Aorta (tissue), 5 donors: ENCODE measurements around the gene TP53I13. TPM values are rescaled to one million over a fixed set of nuclear protein-coding genes. Genes with fewer than 3 reads are reported as not detected.

Experiments
- ATAC-seq: fragments of 200-7000 bp; cut with Tn5 transposase; one replicate; pipeline ENCODE4 v1.9.1; 2022; ENCODE audit warnings: moderate library complexity; ENCODE audit not compliant: low FRiP score
- DNase-seq, 2 donors: peaks; one replicate each; pipeline ENCODE4 v3.0.0-alpha.2; 2020
- H3K27ac ChIP-seq, 2 donors: one replicate each; pipeline ENCODE4 v1.5.1; 2013; ENCODE audit warnings: low read length in 2 of 2, mild to moderate bottlenecking in 2 of 2, moderate library complexity in 2 of 2, control low read depth in 1 of 2, inconsistent platforms in 1 of 2, low read depth in 1 of 2
- H3K27me3 ChIP-seq, 2 donors: one replicate each; pipeline ENCODE4 v1.6.1; 2013; ENCODE audit warnings: control low read depth in 1 of 2, low read length in 1 of 2, mild to moderate bottlenecking in 1 of 2, moderate library complexity in 1 of 2; ENCODE audit not compliant: insufficient read depth in 2 of 2, control insufficient read depth in 1 of 2
- H3K36me3 ChIP-seq, 2 donors: one replicate each; pipeline ENCODE4 v1.6.1; 2013; ENCODE audit warnings: control low read depth in 1 of 2, low read length in 1 of 2, mild to moderate bottlenecking in 1 of 2; ENCODE audit not compliant: insufficient read depth in 2 of 2, control insufficient read depth in 1 of 2
- H3K4me1 ChIP-seq, 2 donors: one replicate each; pipeline ENCODE4 v1.6.1; 2013; ENCODE audit warnings: low read length in 2 of 2, control low read depth in 1 of 2, mild to moderate bottlenecking in 1 of 2, moderate library complexity in 1 of 2; ENCODE audit not compliant: insufficient read depth in 2 of 2, control insufficient read depth in 1 of 2
- H3K4me3 ChIP-seq, 2 donors: one replicate each; pipeline ENCODE4 v1.5.1; 2013; ENCODE audit warnings: low read length in 2 of 2, control low read depth in 1 of 2, mild to moderate bottlenecking in 1 of 2
- H3K9me3 ChIP-seq: one replicate; pipeline ENCODE4 v1.6.1; 2013; ENCODE audit warnings: mild to moderate bottlenecking, low read length; ENCODE audit not compliant: control insufficient read depth
- WGBS, 2 donors: extraction: QIAGEN DNeasy Blood & Tissue Kit; methylation state at CpG; one replicate each; pipeline ENCODE4 v1.1.7; 2013; 5-methylcytosine and 5-hydroxymethylcytosine counted together
- intact Hi-C, 2 donors: fragments of 100-400 bp; cut with DNase I; formaldehyde crosslinking; loops; one replicate each; pipeline versions ENCODE4 v1.14.2 to v1.15.0; 2022
- polyA plus RNA-seq, 2 donors: library from polyadenylated mRNA; stranded (reverse); fragments of 200-250 nt; gene quantifications; one replicate each; pipeline ENCODE4 v1.2.3, GENCODE V29; 2013
- total RNA-seq, 2 donors: library from RNA; stranded (reverse); fragmentation: NEBNext Ultra II Directional; extraction: Animal tissue kit (Norgen Biotek cat#: 25700); gene quantifications; one replicate each; pipeline ENCODE4 v1.2.1, GENCODE V29; 2021
- donor health status: healthy with polysubstance abuse.
- donor health status: Bipolar disorder and iron deficiency.
- donor health status: DM: no; HTN: no; CAD: no.
- donor health status: DM: no; HTN: no; CAD: no.
- donor health status: DM: yes; HTN: yes; CAD: no.

TP53I13 gene
- total and polyA plus RNA-seq, 4 donors, result 18.4 to 122 (median 33.0) TPM

DNA sequence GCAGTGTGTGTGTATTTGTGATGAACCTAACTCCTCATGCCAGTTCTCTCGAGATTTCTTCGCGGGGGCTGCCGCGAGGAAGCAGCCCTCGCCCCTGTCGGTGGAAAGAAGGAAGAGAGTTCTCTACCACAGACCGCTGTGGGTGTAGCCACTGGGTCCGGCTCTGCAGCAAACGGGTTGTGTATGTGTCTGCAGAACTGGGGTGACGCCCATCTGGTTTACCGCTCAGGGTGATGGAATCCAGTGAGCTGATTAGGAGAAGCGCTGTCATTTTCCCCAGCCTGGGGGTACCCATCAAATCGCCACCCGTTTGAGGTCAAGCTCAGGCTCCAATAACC lies 46.5 kb downstream of the TP53I13 start:
- Histone ChIP-seq H3K9me3 (no peaks in the 10 kb centered on the region), H3K27ac (no peak overlapping the region), H3K27me3 (no peaks in the 10 kb centered on the region), H3K4me1 (no peaks in the 10 kb centered on the region), H3K36me3 (no peaks in the 10 kb centered on the region), H3K4me3 (no peak overlapping the region)
- intact Hi-C loops, result no loop called here
- WGBS, 2 donors, result 44 to 50% methylated on average over 15 of the region's 15 CpGs
- DNase-seq, result peak in 1 of 2 donors; percentile 74
- no peak for ATAC-seq

DNA sequence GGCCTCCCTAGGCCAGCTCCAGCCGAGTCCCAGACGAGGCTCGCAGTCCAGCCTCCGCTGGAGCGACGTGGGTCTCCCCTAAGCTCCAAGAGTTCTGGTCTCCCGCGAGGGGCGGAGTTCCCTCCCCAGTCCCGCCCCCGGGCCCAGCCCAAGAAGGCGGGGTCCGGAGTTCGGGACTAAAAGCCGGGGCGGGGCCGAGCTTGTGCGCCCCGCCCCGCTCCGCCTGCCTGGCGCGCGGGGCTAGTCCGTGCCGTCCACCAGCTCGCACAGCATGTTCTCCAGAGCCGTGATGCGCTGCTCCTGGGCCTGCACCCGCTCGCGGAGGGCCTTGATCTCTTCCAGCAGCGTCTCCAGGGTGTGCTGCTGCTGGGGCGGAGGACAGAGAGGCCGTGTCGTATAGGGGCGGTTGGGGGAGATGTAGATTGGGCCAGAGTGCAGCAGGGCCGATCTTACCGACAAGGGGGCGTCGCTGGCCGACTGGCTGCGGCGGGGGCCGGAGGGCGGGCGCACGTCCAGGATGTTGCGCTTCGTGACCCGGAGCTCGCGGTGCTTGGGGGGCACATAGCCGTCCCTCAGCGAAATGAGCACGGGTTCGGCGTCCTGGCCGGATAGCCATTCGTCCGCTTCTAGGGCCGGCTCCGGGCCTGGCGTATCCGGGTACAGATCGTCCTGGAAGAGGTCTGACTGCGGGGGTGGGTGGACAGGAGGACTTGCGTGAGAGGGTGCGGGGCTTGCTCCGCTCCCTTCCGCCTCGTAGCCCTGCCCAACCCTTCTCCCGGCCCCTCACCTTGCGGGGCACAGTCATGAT lies 47.2 kb downstream of the TP53I13 start:
- DNase-seq (peak; percentile 90 to 93), ATAC-seq (peak; percentile 85)
- intact Hi-C loops, result no loop called here
- Histone ChIP-seq H3K27ac (no peak overlapping the region), H3K4me3 (no peak overlapping the region), H3K36me3 (no peaks in the 10 kb centered on the region), H3K27me3 (no peaks in the 10 kb centered on the region), H3K4me1 (no peaks in the 10 kb centered on the region), H3K9me3 (no peaks in the 10 kb centered on the region)
- 2 to 3% methylated on average over 74 of the region's 74 CpGs for WGBS, 2 donors

GRCh38 chr17:29616300-29617048 lies 48.0 kb downstream of the TP53I13 start:
- H3K36me3 ChIP-seq, result no peaks in the 10 kb centered on the region
- intact Hi-C loops, result no loop called here
- no peaks in the 10 kb centered on the region for H3K27me3 ChIP-seq
- H3K4me1 ChIP-seq, result no peaks in the 10 kb centered on the region
- 27 to 31% methylated on average over 32 of the region's 32 CpGs for WGBS, 2 donors
- ATAC-seq, result no peak
- no peak overlapping the region for H3K4me3 ChIP-seq
- no peaks in the 10 kb centered on the region for H3K9me3 ChIP-seq
- no peak overlapping the region for H3K27ac ChIP-seq
- DNase-seq, result no peak

- 2 to 3% methylated on average over 14 to 16 of the region's 16 CpGs for WGBS, 2 donors
- peak; percentile 92 to 94 for DNase-seq
- intact Hi-C loops, result no loop called here
- H3K36me3 ChIP-seq, result no peaks in the 10 kb centered on the region
- H3K27ac ChIP-seq, result no peak overlapping the region
- peak; percentile 30 for ATAC-seq
- H3K27me3 ChIP-seq, result no peaks in the 10 kb centered on the region
- H3K9me3 ChIP-seq, result no peaks in the 10 kb centered on the region
- H3K4me1 ChIP-seq, result no peaks in the 10 kb centered on the region
- no peak overlapping the region for H3K4me3 ChIP-seq
These were observed 48.6 kb downstream of the TP53I13 start for GRCh38 chr17:29617125-29617480.

GRCh38 chr17:29617481-29618271 lies 49.2 kb downstream of the TP53I13 start:
- Histone ChIP-seq H3K27me3 (no peaks in the 10 kb centered on the region), H3K4me1 (no peaks in the 10 kb centered on the region), H3K27ac (no peak overlapping the region), H3K4me3 (no peak overlapping the region), H3K36me3 (no peaks in the 10 kb centered on the region), H3K9me3 (no peaks in the 10 kb centered on the region)
- WGBS, 2 donors, result 8% methylated on average over 46 to 68 of the region's 68 CpGs
- DNase-seq, result peak; percentile 90 to 92
- ATAC-seq, result peak; percentile 23
- intact Hi-C loops, result no loop called here

DNA sequence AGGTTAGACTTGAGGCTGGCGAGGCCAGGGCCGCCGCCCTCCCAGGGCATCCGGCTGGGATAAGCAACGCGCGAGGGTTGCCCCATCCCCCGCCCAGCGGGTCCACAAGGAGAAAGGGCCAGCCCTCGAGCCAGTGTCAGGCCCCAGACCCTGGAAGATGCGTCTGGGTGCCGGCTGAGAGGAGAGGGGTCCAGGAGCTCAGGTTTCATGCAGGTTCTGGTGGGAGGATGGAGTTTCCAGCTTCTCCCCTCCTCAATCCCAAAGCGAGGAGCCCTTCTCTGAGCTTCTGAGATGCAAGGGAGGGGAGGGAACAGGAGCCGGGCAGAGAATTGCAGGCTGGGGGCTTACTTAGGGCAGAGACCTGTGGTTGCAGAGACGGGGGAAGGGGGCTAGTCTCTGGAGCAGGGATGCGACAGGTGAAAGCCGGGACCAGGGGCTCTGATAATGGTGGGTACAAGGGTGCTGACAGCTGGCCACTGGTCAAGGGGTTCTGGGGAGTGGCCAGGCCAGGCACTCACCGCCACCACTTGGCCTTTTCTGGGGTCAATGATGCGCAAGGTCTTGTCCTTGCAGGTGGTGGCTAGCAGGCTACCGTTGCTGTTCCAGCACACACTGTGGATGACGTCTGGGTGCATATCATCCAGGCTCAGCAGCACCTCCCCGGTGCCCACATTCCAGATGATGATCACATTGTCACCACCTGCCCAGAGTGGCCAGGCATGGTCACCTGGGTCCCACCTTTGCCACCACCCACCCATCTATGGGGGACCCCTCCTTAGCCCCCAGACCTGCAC lies 50.0 kb downstream of the TP53I13 start:
- Histone ChIP-seq H3K9me3 (no peaks in the 10 kb centered on the region), H3K4me1 (no peaks in the 10 kb centered on the region), H3K27ac (no peak overlapping the region), H3K4me3 (no peak overlapping the region), H3K36me3 (no peaks in the 10 kb centered on the region), H3K27me3 (no peaks in the 10 kb centered on the region)
- intact Hi-C loops, result no loop called here
- DNase-seq, result no peak
- 54 to 55% methylated on average over 22 of the region's 22 CpGs for WGBS, 2 donors
- no peak for ATAC-seq

GRCh38 chr17:29619251-29619650 lies 50.8 kb downstream of the TP53I13 start:
- no peaks in the 10 kb centered on the region for H3K4me1 ChIP-seq
- intact Hi-C loops, result no loop called here
- no peaks in the 10 kb centered on the region for H3K27me3 ChIP-seq
- DNase-seq (no peak), ATAC-seq (no peak)
- no peaks in the 10 kb centered on the region for H3K9me3 ChIP-seq
- H3K27ac ChIP-seq, result no peak overlapping the region
- H3K36me3 ChIP-seq, result no peaks in the 10 kb centered on the region
- H3K4me3 ChIP-seq, result no peak overlapping the region

- intact Hi-C loops, result loop anchor here in 1 of 2 donors (5.0 kb wide), 2 partner anchors 33 to 157 kb away; partner anchors contain the start of gene GIT1
- Histone ChIP-seq H3K27ac (no peak overlapping the region), H3K9me3 (no peaks in the 10 kb centered on the region), H3K36me3 (no peaks in the 10 kb centered on the region), H3K4me3 (no peak overlapping the region), H3K4me1 (no peaks in the 10 kb centered on the region), H3K27me3 (no peaks in the 10 kb centered on the region)
- no peak for DNase-seq
- 96 to 97% methylated on average over 4 of the region's 4 CpGs for WGBS, 2 donors
- ATAC-seq, result no peak
These were observed 51.8 kb downstream of the TP53I13 start for GRCh38 chr17:29620271-29620670.
